Stimulated activated CD8-positive, alpha-beta memory T cell treated with anti-CD3 and anti-CD28 coated beads, Interleukin-2, amount 100 ng/mL, for 48 hours (primary cell): ENCODE data around the gene MCU.
"Not testable (repeated sequence)": the region's sequence is repeated elsewhere in the genome, so short reads cannot be mapped to it uniquely, and the experiment has no call there.

ENCODE experiments used
- DNase-seq, 2 donors: peaks; one replicate each; pipeline ENCODE4 v3.0.0-alpha.2; 2020; ENCODE audit warnings: low read depth in 2 of 2

MCU gene

GRCh38 chr10:72895236-72895850 is 203.4 kb downstream of the MCU start:
- DNase-seq: no peak

- DNase-seq: no peak
These were observed 206.7 kb downstream of the MCU start for GRCh38 chr10:72898616-72899015.

GRCh38 chr10:72899545-72899944 is 207.6 kb downstream of the MCU start:
- no peak for DNase-seq

- not testable (repeated sequence) for DNase-seq
These were observed 212.1 kb downstream of the MCU start for GRCh38 chr10:72903941-72904446.

GRCh38 chr10:72904806-72905205 is 212.9 kb downstream of the MCU start:
- no peak for DNase-seq

GRCh38 chr10:72906446-72906845 is 214.5 kb downstream of the MCU start:
- DNase-seq: no peak

GRCh38 chr10:72910705-72911104 is 218.8 kb downstream of the MCU start:
- DNase-seq: no peak

- DNase-seq: no peak
These were observed 219.8 kb downstream of the MCU start for GRCh38 chr10:72911758-72912157.

- DNase-seq: no peak
These were observed 220.8 kb downstream of the MCU start for GRCh38 chr10:72912736-72913135.

GRCh38 chr10:72913287-72913686 is 221.3 kb downstream of the MCU start:
- DNase-seq: no peak

- DNase-seq: not testable (repeated sequence)
These were observed 225.3 kb downstream of the MCU start for GRCh38 chr10:72917201-72917600.

- DNase-seq: not testable (repeated sequence)
These were observed 225.9 kb downstream of the MCU start for GRCh38 chr10:72917803-72918332.

GRCh38 chr10:72918352-72918751 is 226.4 kb downstream of the MCU start:
- DNase-seq: no peak

- not testable (repeated sequence) for DNase-seq
These were observed 229.3 kb downstream of the MCU start for GRCh38 chr10:72921147-72921683.

- no peak for DNase-seq
These were observed 232.4 kb downstream of the MCU start for GRCh38 chr10:72924351-72924750.

GRCh38 chr10:72925951-72926465 is 234.1 kb downstream of the MCU start:
- no peak for DNase-seq

GRCh38 chr10:72927485-72927884 is 235.5 kb downstream of the MCU start:
- DNase-seq: no peak

- no peak for DNase-seq
These were observed 236.9 kb downstream of the MCU start for GRCh38 chr10:72928798-72929197.

GRCh38 chr10:72930276-72930675 is 238.3 kb downstream of the MCU start:
- no peak for DNase-seq

GRCh38 chr10:72932259-72933015 is 240.5 kb downstream of the MCU start:
- no peak for DNase-seq

GRCh38 chr10:72935361-72935760 is 243.4 kb downstream of the MCU start:
- DNase-seq: no peak
